Measurements from ENCODE around the gene NUP214.
"Not testable (repeated sequence)": the region's sequence is repeated elsewhere in the genome, so short reads cannot be mapped to it uniquely, and the experiment has no call there.

Gene NUP214

GRCh38 chr9:131167146-131167692 lies 41.8 kb downstream of the NUP214 start:
- no peak for DNase-seq

GRCh38 chr9:131167936-131168335 lies 42.5 kb downstream of the NUP214 start:
- no peak for DNase-seq

GRCh38 chr9:131169563-131170240 lies 44.3 kb downstream of the NUP214 start:
- DNase-seq = no peak

GRCh38 chr9:131173995-131174394 lies 48.6 kb downstream of the NUP214 start:
- DNase-seq = no peak

- no peak for DNase-seq
These were observed 49.4 kb downstream of the NUP214 start for GRCh38 chr9:131174681-131175239.

GRCh38 chr9:131177898-131178297 lies 52.5 kb downstream of the NUP214 start:
- DNase-seq = no peak

GRCh38 chr9:131178382-131178781 lies 53.0 kb downstream of the NUP214 start:
- DNase-seq = peak; percentile 50

- no peak for DNase-seq
These were observed 53.5 kb downstream of the NUP214 start for GRCh38 chr9:131178926-131179325.

GRCh38 chr9:131179561-131180219 lies 54.3 kb downstream of the NUP214 start:
- DNase-seq = no peak

- DNase-seq = no peak
These were observed 55.1 kb downstream of the NUP214 start for GRCh38 chr9:131180454-131180853.

- no peak for DNase-seq
These were observed 55.8 kb downstream of the NUP214 start for GRCh38 chr9:131181091-131181681.

- no peak for DNase-seq
These were observed 60.5 kb downstream of the NUP214 start for GRCh38 chr9:131185924-131186323.

- DNase-seq = no peak
These were observed 61.2 kb downstream of the NUP214 start for GRCh38 chr9:131186622-131187021.

GRCh38 chr9:131187957-131188356 lies 62.6 kb downstream of the NUP214 start:
- DNase-seq = no peak

- DNase-seq = peak; percentile 5
These were observed 63.6 kb downstream of the NUP214 start for GRCh38 chr9:131188976-131189375.

GRCh38 chr9:131190191-131190590 lies 64.8 kb downstream of the NUP214 start:
- no peak for DNase-seq

GRCh38 chr9:131191032-131191431 lies 65.6 kb downstream of the NUP214 start:
- not testable (repeated sequence) for DNase-seq

GRCh38 chr9:131191857-131192256 lies 66.5 kb downstream of the NUP214 start:
- DNase-seq = no peak

- no peak for DNase-seq
These were observed 67.7 kb downstream of the NUP214 start for GRCh38 chr9:131193051-131193450.

- DNase-seq = no peak
These were observed 69.4 kb downstream of the NUP214 start for GRCh38 chr9:131194762-131195161.

GRCh38 chr9:131197160-131197911 lies 72.0 kb downstream of the NUP214 start:
- no peak for DNase-seq

- DNase-seq = no peak
These were observed 72.8 kb downstream of the NUP214 start for GRCh38 chr9:131198041-131198715.

Measured in midbrain (tissue), 1 donor.